ENCODE results near the gene ADAMTSL1.

ADAMTSL1 gene

DNA sequence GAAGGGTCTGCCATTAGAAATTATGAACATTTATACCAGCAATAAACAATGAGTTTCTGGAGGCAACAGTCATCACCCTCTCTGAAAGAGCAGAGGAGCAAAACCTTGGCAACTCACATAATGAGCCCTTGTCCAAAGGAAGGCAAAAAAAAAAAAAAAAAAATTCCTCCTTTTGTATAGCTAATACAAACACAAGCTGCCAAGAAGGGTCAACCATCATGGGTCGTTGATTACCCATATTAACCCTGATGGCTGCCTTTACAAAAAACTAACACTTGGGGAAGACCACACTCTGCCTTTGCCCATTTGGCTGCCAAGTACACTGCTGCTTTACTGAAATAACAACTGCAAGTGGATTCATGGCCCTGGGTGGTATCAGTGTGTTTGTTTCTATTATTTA, 272.7 kb downstream of the ADAMTSL1 start:
- DNase-seq (ENCODE audit: low read depth): no peak
- TF ChIP-seq, protein P1, sequence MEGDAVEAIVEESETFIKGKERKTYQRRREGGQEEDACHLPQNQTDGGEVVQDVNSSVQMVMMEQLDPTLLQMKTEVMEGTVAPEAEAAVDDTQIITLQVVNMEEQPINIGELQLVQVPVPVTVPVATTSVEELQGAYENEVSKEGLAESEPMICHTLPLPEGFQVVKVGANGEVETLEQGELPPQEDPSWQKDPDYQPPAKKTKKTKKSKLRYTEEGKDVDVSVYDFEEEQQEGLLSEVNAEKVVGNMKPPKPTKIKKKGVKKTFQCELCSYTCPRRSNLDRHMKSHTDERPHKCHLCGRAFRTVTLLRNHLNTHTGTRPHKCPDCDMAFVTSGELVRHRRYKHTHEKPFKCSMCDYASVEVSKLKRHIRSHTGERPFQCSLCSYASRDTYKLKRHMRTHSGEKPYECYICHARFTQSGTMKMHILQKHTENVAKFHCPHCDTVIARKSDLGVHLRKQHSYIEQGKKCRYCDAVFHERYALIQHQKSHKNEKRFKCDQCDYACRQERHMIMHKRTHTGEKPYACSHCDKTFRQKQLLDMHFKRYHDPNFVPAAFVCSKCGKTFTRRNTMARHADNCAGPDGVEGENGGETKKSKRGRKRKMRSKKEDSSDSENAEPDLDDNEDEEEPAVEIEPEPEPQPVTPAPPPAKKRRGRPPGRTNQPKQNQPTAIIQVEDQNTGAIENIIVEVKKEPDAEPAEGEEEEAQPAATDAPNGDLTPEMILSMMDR (IDR thresholded peaks at IDR 0.05; ENCODE audit: control insufficient read depth, insufficient read depth, low read depth, low read length, missing control alignments): no peak

DNA sequence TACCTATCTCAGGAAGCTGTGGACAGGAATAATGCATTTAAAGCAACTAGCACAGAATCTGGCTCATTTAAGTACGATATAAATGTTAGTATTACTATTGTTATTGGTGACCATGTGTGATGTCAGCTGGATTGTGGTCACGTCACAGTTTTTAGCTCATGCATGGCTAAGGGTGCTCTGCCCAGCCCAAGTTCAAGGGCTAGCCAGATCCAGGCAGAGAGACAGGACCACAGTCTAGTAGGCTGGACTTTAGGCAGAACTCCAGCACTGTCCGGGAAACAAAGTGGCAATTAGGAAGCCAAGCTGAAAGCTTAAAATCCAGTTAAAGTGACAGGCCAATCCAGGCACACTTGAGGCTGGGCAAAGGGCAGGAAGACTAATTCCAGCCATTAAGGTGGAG, 273.6 kb downstream of the ADAMTSL1 start:
- H3K4me3 ChIP-seq (ENCODE audit: control insufficient read depth, low read depth, low read length): no peak overlapping the region
- TF ChIP-seq, protein P1 (IDR thresholded peaks at IDR 0.05; ENCODE audit: control insufficient read depth, insufficient read depth, low read depth, low read length, missing control alignments): no peak
- no peak for DNase-seq (ENCODE audit: low read depth)

More for the DNA sequence above, 272.7 kb downstream of the ADAMTSL1 start:
- H3K4me3 ChIP-seq (ENCODE audit: control insufficient read depth, low read depth, low read length): no peak overlapping the region

DNA sequence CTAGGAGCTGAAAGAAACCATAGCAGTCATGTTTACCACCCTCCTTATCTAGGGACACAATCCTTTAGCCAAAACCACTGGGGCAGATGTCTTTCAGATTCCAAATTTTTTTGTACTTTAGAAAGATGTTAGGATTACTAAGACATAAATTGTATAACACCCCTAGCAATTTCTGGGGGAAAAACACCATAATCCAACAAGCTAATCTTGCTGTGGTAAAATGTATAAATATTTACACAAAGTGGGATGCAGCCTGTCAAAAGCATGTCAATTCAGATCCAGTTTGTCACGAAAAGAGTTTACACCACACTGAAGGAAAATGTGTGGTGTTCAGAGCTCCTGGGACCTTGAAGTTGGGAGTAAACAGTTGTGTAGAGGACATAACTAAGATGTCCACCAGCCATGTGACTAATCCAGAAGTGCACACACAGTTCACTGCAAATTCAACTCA, 274.3 kb downstream of the ADAMTSL1 start:
- DNase-seq (ENCODE audit: low read depth): no peak
- no peak overlapping the region for H3K4me3 ChIP-seq (ENCODE audit: control insufficient read depth, low read depth, low read length)
- TF ChIP-seq, protein P1 (IDR thresholded peaks at IDR 0.05; ENCODE audit: control insufficient read depth, insufficient read depth, low read depth, low read length, missing control alignments): no peak

DNA sequence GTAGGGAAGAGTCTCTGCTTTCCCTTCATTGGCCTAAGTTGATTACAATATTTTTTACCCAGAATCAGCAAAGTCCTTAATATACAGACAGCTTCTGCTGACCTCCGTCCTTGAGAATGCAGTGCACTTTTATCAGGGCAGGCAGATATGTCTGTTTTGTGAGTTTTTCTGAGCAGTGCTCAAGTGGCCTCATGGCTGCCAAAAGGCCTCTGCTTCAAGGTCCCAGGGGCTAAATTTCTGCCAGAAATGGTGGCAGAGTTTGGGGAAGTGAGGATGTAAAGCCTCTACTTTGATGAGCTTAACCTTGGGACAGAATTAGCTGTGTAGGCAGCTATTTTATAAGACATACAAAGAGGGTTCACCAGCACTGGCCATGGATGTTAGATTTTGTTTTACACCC, 275.8 kb downstream of the ADAMTSL1 start:
- DNase-seq (ENCODE audit: low read depth): no peak
- H3K4me3 ChIP-seq (ENCODE audit: control insufficient read depth, low read depth, low read length): no peak overlapping the region
- TF ChIP-seq, protein P1 (IDR thresholded peaks at IDR 0.05; ENCODE audit: control insufficient read depth, insufficient read depth, low read depth, low read length, missing control alignments): no peak

DNA sequence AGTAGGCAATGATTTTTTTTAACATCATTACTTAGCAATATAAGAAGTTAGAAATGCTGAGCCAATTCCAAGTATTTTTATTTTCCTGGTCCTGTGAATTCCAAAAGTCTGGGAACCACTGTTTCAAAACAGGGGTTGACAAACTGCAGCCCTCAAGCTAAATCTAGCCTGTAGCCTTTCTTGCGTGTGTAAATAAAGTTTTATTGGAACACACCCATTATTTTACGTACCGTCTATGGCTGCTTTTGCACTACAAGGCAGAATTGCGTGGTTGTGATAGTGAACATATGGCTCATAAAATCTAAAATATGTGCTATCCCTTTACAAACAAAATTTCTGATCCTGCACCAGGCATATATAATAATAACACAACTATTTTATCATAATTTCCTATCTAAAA, 280.0 kb downstream of the ADAMTSL1 start:
- no peak overlapping the region for H3K4me3 ChIP-seq (ENCODE audit: control insufficient read depth, low read depth, low read length)
- no peak for DNase-seq (ENCODE audit: low read depth)
- TF ChIP-seq, protein P1 (IDR thresholded peaks at IDR 0.05; ENCODE audit: control insufficient read depth, insufficient read depth, low read depth, low read length, missing control alignments): no peak

DNA sequence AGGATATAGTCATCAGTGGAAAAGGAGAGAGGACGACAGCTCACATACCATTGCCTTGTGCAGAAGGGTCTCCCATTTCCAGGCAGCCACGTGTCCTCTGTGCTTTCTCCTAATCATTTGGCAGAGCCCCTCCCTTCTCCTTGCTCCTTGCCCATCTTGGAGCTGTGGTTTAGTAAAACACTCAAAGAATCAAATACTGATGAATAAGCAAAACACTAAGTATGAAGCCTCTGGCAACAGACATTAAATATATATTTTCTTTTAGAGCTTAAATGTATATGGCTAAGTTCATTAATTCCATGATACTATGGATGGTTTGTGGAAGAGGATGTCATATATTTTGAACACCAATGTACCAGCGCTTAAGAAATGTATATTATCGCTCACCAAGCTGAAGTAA, 280.6 kb downstream of the ADAMTSL1 start:
- H3K4me3 ChIP-seq (ENCODE audit: control insufficient read depth, low read depth, low read length): no peak overlapping the region

More for the DNA sequence above, 280.6 kb downstream of the ADAMTSL1 start:
- TF ChIP-seq, protein P1 (IDR thresholded peaks at IDR 0.05; ENCODE audit: control insufficient read depth, insufficient read depth, low read depth, low read length, missing control alignments): no peak
- no peak for DNase-seq (ENCODE audit: low read depth)
